ENCODE data around the gene RAB39A. TPM values are rescaled to one million over a fixed set of nuclear protein-coding genes. Genes with fewer than 3 reads are reported as not detected.

The RAB39A gene
- total RNA-seq, 1 donor from 2014 or later = 10.8 TPM

- H3K27me3 Mint-ChIP-seq (ENCODE audit: low read depth) = no peaks in the 10 kb centered on the region
- no peak overlapping the region for H3K27ac Mint-ChIP-seq (ENCODE audit: unreplicated experiment)
These were observed 75.4 kb downstream of the RAB39A start for GRCh38 chr11:108003623-108004022.

DNA sequence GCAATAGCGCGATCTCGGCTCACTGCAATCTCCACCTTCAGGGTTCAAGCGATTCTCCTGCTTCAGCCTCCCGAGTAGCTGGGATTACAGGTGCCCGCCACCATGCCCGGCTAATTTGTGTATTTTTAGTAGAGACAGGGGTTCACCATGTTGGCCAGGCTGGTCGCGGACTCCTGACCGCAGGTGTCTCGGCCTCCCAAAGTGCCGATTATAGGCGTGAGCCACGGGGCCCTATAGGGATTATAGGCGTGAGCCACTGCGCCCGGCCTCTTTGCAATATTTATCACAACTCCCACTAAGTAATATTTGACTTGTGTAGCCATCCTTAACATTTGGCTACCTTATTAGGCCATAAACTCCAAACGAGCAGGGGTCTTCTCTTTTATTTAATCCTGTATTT lies 79.6 kb downstream of the RAB39A start:
- H3K36me3 Mint-ChIP-seq (ENCODE audit: low read depth) = no peaks in the 10 kb centered on the region
- no peak for TF ChIP-seq CTCF (conservative IDR thresholded peaks at IDR 0.05)
- no peak for DNase-seq (ENCODE audit: low read depth, low spot score)
- peaks cover 22% of the 10 kb centered on the region for H3K4me1 Mint-ChIP-seq
- H3K9me3 Mint-ChIP-seq = no peaks in the 10 kb centered on the region
- no peak overlapping the region for H3K4me3 Mint-ChIP-seq
- no peak overlapping the region for H3K27ac Mint-ChIP-seq (ENCODE audit: unreplicated experiment)
- no peaks in the 10 kb centered on the region for H3K27me3 Mint-ChIP-seq (ENCODE audit: low read depth)

More at GRCh38 chr11:108003623-108004022, 75.4 kb downstream of the RAB39A start:
- no peak overlapping the region for H3K4me3 Mint-ChIP-seq
- H3K4me1 Mint-ChIP-seq = peaks cover 3% of the 10 kb centered on the region
- no peak for DNase-seq (ENCODE audit: low read depth, low spot score)
- TF ChIP-seq CTCF (conservative IDR thresholded peaks at IDR 0.05) = no peak
- no peaks in the 10 kb centered on the region for H3K36me3 Mint-ChIP-seq (ENCODE audit: low read depth)
- H3K9me3 Mint-ChIP-seq = no peaks in the 10 kb centered on the region

GRCh38 chr11:108008656-108009496 lies 80.6 kb downstream of the RAB39A start, which contains the start of gene CUL5:
TSS of gene CUL5 (plus strand) at chr11:108008898. CDS start at chr11:108009349, 451 bp downstream.
- Mint-ChIP-seq H3K36me3 (ENCODE audit: low read depth) (no peaks in the 10 kb centered on the region), H3K27ac (ENCODE audit: unreplicated experiment) (peak within 1 kb of the TSS; percentile 100), H3K9me3 (no peaks in the 10 kb centered on the region), H3K4me3 (no peak within 1 kb of the TSS), H3K4me1 (peaks cover 22% of the 10 kb centered on the region), H3K27me3 (ENCODE audit: low read depth) (no peaks in the 10 kb centered on the region)
- TF ChIP-seq CTCF (conservative IDR thresholded peaks at IDR 0.05) = peak; percentile 85
- DNase-seq (ENCODE audit: low read depth, low spot score) = peak; percentile 93

DNA sequence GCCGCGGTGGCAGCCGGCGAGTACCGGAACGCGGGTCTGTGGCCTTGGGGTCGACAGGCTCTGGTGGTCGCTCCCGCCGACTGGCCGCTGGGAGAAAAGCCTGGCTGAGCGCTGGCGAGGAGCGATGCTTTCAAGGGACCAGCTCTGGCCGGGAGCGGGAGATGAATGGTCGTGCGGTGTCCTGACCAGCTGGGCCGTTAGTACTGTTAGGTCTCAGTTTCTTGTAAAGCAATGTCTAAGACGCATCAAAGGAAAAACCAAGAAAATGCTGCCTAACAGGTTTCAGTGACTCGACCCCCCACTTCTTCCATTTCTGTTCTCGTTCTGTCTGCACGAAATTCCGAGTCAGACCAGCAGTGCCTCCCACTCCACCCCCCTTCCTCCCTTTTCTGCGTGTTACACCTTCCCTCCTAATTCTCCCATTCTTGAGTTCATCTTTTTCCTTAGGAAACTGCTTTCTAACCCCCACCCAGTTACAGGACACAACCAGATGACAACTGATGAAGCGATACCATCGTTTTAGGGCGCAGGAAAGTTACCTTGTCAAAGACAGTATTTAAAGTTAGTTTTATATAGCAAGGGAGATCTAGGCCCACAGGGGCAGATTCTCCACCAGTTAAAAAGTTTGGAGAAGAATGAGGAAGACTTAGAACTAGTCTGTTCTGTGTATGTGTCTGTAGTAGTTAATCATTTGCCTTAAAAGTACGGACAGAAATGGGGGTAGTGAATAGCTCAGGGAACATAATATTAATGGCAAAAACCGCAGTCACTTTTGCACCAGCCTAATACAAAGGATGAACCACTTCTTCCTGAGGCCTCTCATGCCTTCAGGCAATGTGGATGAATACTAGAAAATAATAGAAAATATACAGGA lies 81.5 kb downstream of the RAB39A start:
- no peak overlapping the region for H3K4me3 Mint-ChIP-seq
- no peaks in the 10 kb centered on the region for H3K36me3 Mint-ChIP-seq (ENCODE audit: low read depth)
- H3K9me3 Mint-ChIP-seq = no peaks in the 10 kb centered on the region
- no peak for TF ChIP-seq CTCF (conservative IDR thresholded peaks at IDR 0.05)
- H3K27ac Mint-ChIP-seq (ENCODE audit: unreplicated experiment) = peak overlapping the region; percentile 100
- H3K27me3 Mint-ChIP-seq (ENCODE audit: low read depth) = no peaks in the 10 kb centered on the region
- H3K4me1 Mint-ChIP-seq = peaks cover 22% of the 10 kb centered on the region
- DNase-seq (ENCODE audit: low read depth, low spot score) = no peak

- Mint-ChIP-seq H3K9me3 (no peaks in the 10 kb centered on the region), H3K4me3 (no peak overlapping the region), H3K27ac (ENCODE audit: unreplicated experiment) (no peak overlapping the region), H3K4me1 (peaks cover 29% of the 10 kb centered on the region), H3K27me3 (ENCODE audit: low read depth) (no peaks in the 10 kb centered on the region), H3K36me3 (ENCODE audit: low read depth) (no peaks in the 10 kb centered on the region)
- DNase-seq (ENCODE audit: low read depth, low spot score) = no peak
- no peak for TF ChIP-seq CTCF (conservative IDR thresholded peaks at IDR 0.05)
These were observed 84.0 kb downstream of the RAB39A start for GRCh38 chr11:108012139-108012725.

Data from neural crest cell (in vitro differentiated cells).